IMR-90 (cell line): ENCODE measurements around the gene TIAM1. TPM values are rescaled to one million over a fixed set of nuclear protein-coding genes. Genes with fewer than 3 reads are reported as not detected.

Source experiments
- ATAC-seq: fragments of 200-7000 bp; cut with Tn5 transposase; 2 replicates; pipeline ENCODE4 v1.9.1; 2020; ENCODE audit warnings: low read depth, mild to moderate bottlenecking, moderate library complexity
- BruUV-seq: library from RNA; stranded (reverse); fragments of 400-500 nt; replicated peaks from 2 replicates; lab custom pipeline; 2021; lab: Mats Ljungman, UMichigan
- CTCF ChIA-PET: fragments of 300-600 bp; formaldehyde crosslinking; extraction: SDS; loops from one replicate; lab custom pipeline; 2021; ENCODE audit warnings: antibody characterized with exemption; lab: Yijun Ruan, JAX
- POLR2A ChIA-PET: fragments of 300-600 bp; sonication (Branson Sonifier 250); formaldehyde crosslinking; loops from one replicate; lab custom pipeline; 2022; ENCODE audit warnings: antibody characterized with exemption; ENCODE audit not compliant: unreplicated experiment; lab: Charles Lee
- DNase-seq: peaks from one replicate; pipeline ENCODE4 v3.0.0; 2013
- H2AFZ ChIP-seq: replicated peaks from 2 replicates; pipeline ENCODE3; 2013; ENCODE audit warnings: low read length, mild to moderate bottlenecking; ENCODE audit not compliant: poor library complexity
- H2AK5ac ChIP-seq: 2 replicates; pipeline ENCODE4 v1.6.1; 2013; ENCODE audit warnings: low read depth, low read length, inconsistent platforms
- H2AK9ac ChIP-seq: replicated peaks from 2 replicates; pipeline ENCODE3; 2013; ENCODE audit warnings: mild to moderate bottlenecking, low read depth, low read length, moderate library complexity; ENCODE audit not compliant: poor library complexity
- H2BK120ac ChIP-seq: 2 replicates; pipeline ENCODE4 v1.6.1; 2013; ENCODE audit warnings: low read depth, low read length, inconsistent platforms
- H2BK15ac ChIP-seq: 3 replicates; pipeline ENCODE4 v1.6.1; 2013; ENCODE audit warnings: low read depth, low read length, inconsistent platforms
- H2BK20ac ChIP-seq: 2 replicates; pipeline ENCODE4 v1.6.1; 2013; ENCODE audit warnings: low read depth, mild to moderate bottlenecking, inconsistent platforms, low read length, moderate library complexity
- H2BK5ac ChIP-seq: 2 replicates; pipeline ENCODE4 v1.6.1; 2013; ENCODE audit warnings: mild to moderate bottlenecking, low read depth, low read length, inconsistent platforms; ENCODE audit not compliant: poor library complexity, severe bottlenecking
- H3K14ac ChIP-seq: replicated peaks from 2 replicates; pipeline ENCODE4 v1.6.1; 2013; ENCODE audit warnings: low read depth, low read length, inconsistent platforms
- H3K18ac ChIP-seq: 2 replicates; pipeline ENCODE4 v1.6.1; 2013; ENCODE audit warnings: low read depth, low read length, control low read depth
- H3K23ac ChIP-seq: 2 replicates; pipeline ENCODE4 v1.6.1; 2013; ENCODE audit warnings: low read depth, low read length, inconsistent platforms
- H3K27ac ChIP-seq: 2 replicates; pipeline ENCODE4 v1.5.1; 2013; ENCODE audit warnings: mild to moderate bottlenecking, control low read depth, low read length; ENCODE audit not compliant: insufficient read depth
- H3K27me3 ChIP-seq: 2 replicates; pipeline ENCODE4 v1.6.1; 2013; ENCODE audit warnings: low read length; ENCODE audit not compliant: control insufficient read depth, insufficient read depth
- H3K36me3 ChIP-seq: 2 replicates; pipeline ENCODE4 v1.6.1; 2013; ENCODE audit warnings: low read length, mixed read lengths; ENCODE audit not compliant: control insufficient read depth, insufficient read depth
- H3K4ac ChIP-seq: 2 replicates; pipeline ENCODE4 v1.6.1; 2013; ENCODE audit warnings: low read depth, low read length, inconsistent platforms
- H3K4me1 ChIP-seq: 2 replicates; pipeline ENCODE4 v1.6.1; 2013; ENCODE audit warnings: low read length, mixed read lengths; ENCODE audit not compliant: control insufficient read depth, insufficient read depth
- H3K4me2 ChIP-seq: 2 replicates; pipeline ENCODE4 v1.6.1; 2013; ENCODE audit warnings: low read depth, mild to moderate bottlenecking, control low read depth, low read length, moderate library complexity
- H3K4me3 ChIP-seq: 2 replicates; pipeline ENCODE4 v1.5.1; 2013; ENCODE audit warnings: low read depth, mild to moderate bottlenecking, control low read depth, low read length, moderate library complexity; ENCODE audit not compliant: insufficient read depth
- H3K56ac ChIP-seq: 2 replicates; pipeline ENCODE4 v1.6.1; 2013; ENCODE audit warnings: low read length, inconsistent platforms; ENCODE audit not compliant: insufficient read depth; ENCODE audit errors: extremely low read depth
- H3K79me1 ChIP-seq, 2 experiments: 2 replicates each; pipeline ENCODE4 v1.6.1; 2013; ENCODE audit warnings: low read length in 2 of 2, inconsistent platforms in 1 of 2, low read depth in 1 of 2
- H3K9ac ChIP-seq: 2 replicates; pipeline ENCODE4 v1.6.1; 2013; ENCODE audit warnings: low read depth, low read length, control low read depth
- H3K9me1 ChIP-seq: 2 replicates; pipeline ENCODE4 v1.6.1; 2013; ENCODE audit warnings: low read length, inconsistent platforms; ENCODE audit not compliant: insufficient read depth
- H3K9me3 ChIP-seq: 2 replicates; pipeline ENCODE4 v1.6.1; 2013; ENCODE audit warnings: low read length; ENCODE audit not compliant: control insufficient read depth, insufficient read depth
- H4K20me1 ChIP-seq: 2 replicates; pipeline ENCODE4 v1.6.1; 2013; ENCODE audit warnings: low read length, inconsistent platforms; ENCODE audit not compliant: insufficient read depth
- H4K5ac ChIP-seq: 2 replicates; pipeline ENCODE4 v1.6.1; 2013; ENCODE audit warnings: mild to moderate bottlenecking, low read depth, low read length, control low read depth
- H4K8ac ChIP-seq, 2 experiments: 2 replicates each; pipeline ENCODE4 v1.6.1; 2013; ENCODE audit warnings: low read depth in 2 of 2, low read length in 2 of 2, control low read depth in 1 of 2, inconsistent platforms in 1 of 2
- H4K91ac ChIP-seq: 2 replicates; pipeline ENCODE4 v1.6.1; 2013; ENCODE audit warnings: low read depth, low read length, inconsistent platforms; ENCODE audit not compliant: insufficient read depth
- BHLHE40 ChIP-seq: fragments of 150-350 bp; IDR thresholded peaks from 2 replicates; pipeline ENCODE4 v1.6.1; 2016; ENCODE audit warnings: mild to moderate bottlenecking, low read depth, low read length
- MAFK ChIP-seq: IDR thresholded peaks from 2 replicates; pipeline ENCODE4 v1.6.1; 2012; ENCODE audit warnings: low read depth, low read length, improper control_type of control experiment
- MXI1 ChIP-seq: IDR thresholded peaks from 2 replicates; pipeline ENCODE4 v1.6.1; 2012; ENCODE audit warnings: low read depth, mild to moderate bottlenecking, low read length, moderate library complexity, borderline replicate concordance
- POLR2A ChIP-seq: IDR thresholded peaks from 2 replicates; pipeline ENCODE4 v1.6.1; 2012; ENCODE audit warnings: mild to moderate bottlenecking, low read depth, low read length
- RAD21 ChIP-seq: IDR thresholded peaks from 2 replicates; pipeline ENCODE4 v1.6.1; 2012; ENCODE audit warnings: low read length, improper control_type of control experiment
- RFX5 ChIP-seq: IDR thresholded peaks from 2 replicates; pipeline ENCODE4 v1.8.0; 2012; ENCODE audit warnings: low read depth, mild to moderate bottlenecking, low read length, moderate library complexity
- WGBS, 2 experiments: methylation state at CpG; one replicate each; pipeline versions ENCODE4 v1.1.5 to v1.1.7; 2013; ENCODE audit warnings: missing lambda C conversion rate in 2 of 2; ENCODE audit not compliant: insufficient read length in 1 of 2; ENCODE audit errors: extremely low coverage in 2 of 2; 5-methylcytosine and 5-hydroxymethylcytosine counted together
- dilution Hi-C: fragments of 300-500 bp; cut with HindIII; formaldehyde crosslinking; loops from one replicate; pipeline ENCODE4 v1.14.3; 2018; ENCODE audit warnings: low sequenced_read_pairs; ENCODE audit not compliant: unreplicated experiment
- in situ Hi-C: fragments of 300-500 bp; cut with MboI; formaldehyde crosslinking; loops from 3 replicates; pipeline ENCODE4 v1.14.3; 2019; ENCODE audit warnings: low sequenced_read_pairs, inconsistent platforms, mixed read lengths
- intact Hi-C: fragments of 100-400 bp; cut with micrococcal nuclease; formaldehyde crosslinking; loops from 2 replicates; pipeline ENCODE4 v1.10.0; 2022
- polyA plus RNA-seq, 3 experiments: library from polyadenylated mRNA; depleted of rRNA; stranded (reverse); fragments of >200 nt; gene quantifications; 2 replicates each; pipeline ENCODE4 v1.2.3, GENCODE V29; 2012; ENCODE audit warnings: low replicate concordance in 1 of 3
- total RNA-seq: library from RNA; depleted of rRNA; stranded (reverse); fragments of >200 nt; gene quantifications from 2 replicates; pipeline ENCODE4 v1.2.3, GENCODE V29; 2012

The TIAM1 gene
- total and polyA plus RNA-seq, 2 of the 4 experiments (the other 2 are of a cell fraction): 2.9 to 9.3 TPM

- Histone ChIP-seq H3K9ac (no peak overlapping the region), H3K36me3 (no peaks in the 10 kb centered on the region), H3K14ac (no peak overlapping the region), H3K18ac (no peak overlapping the region), H3K23ac (no peak overlapping the region), H3K4ac (no peak overlapping the region), H2BK20ac (no peak overlapping the region), H4K8ac (no peak overlapping the region), H3K9me3 (peaks cover 3% of the 10 kb centered on the region; the same call in 1 of the 2 replicates), H2BK120ac (no peak overlapping the region), H3K79me1 (no peaks in the 10 kb centered on the region), H2AK9ac (no peak overlapping the region), H3K27me3 (no peaks in the 10 kb centered on the region), H2AK5ac (no peak overlapping the region), H4K5ac (no peak overlapping the region), H3K9me1 (no peaks in the 10 kb centered on the region), H2BK15ac (no peak overlapping the region), H2BK5ac (no peak overlapping the region), H3K4me1 (peaks cover 2% of the 10 kb centered on the region; the same call in 1 of the 2 replicates), H4K20me1 (no peaks in the 10 kb centered on the region), H3K4me3 (no peak overlapping the region), H2AFZ (no peak overlapping the region), H3K56ac (no peak overlapping the region), H3K27ac (no peak overlapping the region), H3K4me2 (no peak overlapping the region), H4K91ac (no peak overlapping the region)
- WGBS, 2 experiments: 21% methylated on average over 2 of the region's 5 CpGs; no CpG with 5 or more reads in 1 of the 2 experiments
- intact Hi-C loops: no loop called here
- POLR2A ChIA-PET: no interaction called here
- CTCF ChIA-PET: interaction anchor here (0.6 kb wide), 1 partner anchor 705 kb away, joined by 3 read pairs; no protein-coding TSS in a partner anchor
- in situ Hi-C loops: no loop called here
- dilution Hi-C loops: no loop called here
- no TSS peak for BruUV-seq
- TF ChIP-seq MAFK (no peak), POLR2A (no peak), MXI1 (no peak), RFX5 (no peak), RAD21 (no peak), BHLHE40 (no peak)
- DNase-seq (peak; percentile 15), ATAC-seq (peak; percentile 30)
Measured at GRCh38 chr21:31161157-31161556, 182.9 kb downstream of the TIAM1 start.
